Esophagus squamous epithelium (tissue), 4 donors: ENCODE measurements around the gene FAM47E.

ENCODE experiments used
- CTCF ChIP-seq, 6 experiments: fragments of 450-650 bp in 4 of 6; fragments of 200-600 bp in 2 of 6; sonication (generic) in 2 of 6; IDR thresholded peaks; one replicate each; pipeline ENCODE4 v1.5.1; 2016 to 2019; ENCODE audit warnings: antibody characterized with exemption in 6 of 6, mild to moderate bottlenecking in 4 of 6, moderate library complexity in 4 of 6
- POLR2A ChIP-seq, 4 donors: fragments of 450-650 bp; IDR thresholded peaks; one replicate each; pipeline ENCODE4 v1.6.1; 2017; ENCODE audit warnings: antibody characterized with exemption in 4 of 4, mild to moderate bottlenecking in 4 of 4, moderate library complexity in 3 of 4

GRCh38 chr4:76211769-76212708 lies 39.5 kb upstream of the FAM47E start:
- no peak for TF ChIP-seq CTCF (IDR thresholded peaks at IDR 0.05)
- no peak for TF ChIP-seq POLR2A (IDR thresholded peaks at IDR 0.05)
